ENCODE results near the gene RFX1. TPM values are rescaled to one million over a fixed set of nuclear protein-coding genes. Genes with fewer than 3 reads are reported as not detected.
A peak's percentile ranks its signal among the peaks of the same experiment; 100 is the strongest.
"Not testable (repeated sequence)": the region's sequence is repeated elsewhere in the genome, so short reads cannot be mapped to it uniquely, and the experiment has no call there.

The RFX1 gene
- total RNA-seq, 1 experiment from 2014 or later, result 0.87 TPM

DNA sequence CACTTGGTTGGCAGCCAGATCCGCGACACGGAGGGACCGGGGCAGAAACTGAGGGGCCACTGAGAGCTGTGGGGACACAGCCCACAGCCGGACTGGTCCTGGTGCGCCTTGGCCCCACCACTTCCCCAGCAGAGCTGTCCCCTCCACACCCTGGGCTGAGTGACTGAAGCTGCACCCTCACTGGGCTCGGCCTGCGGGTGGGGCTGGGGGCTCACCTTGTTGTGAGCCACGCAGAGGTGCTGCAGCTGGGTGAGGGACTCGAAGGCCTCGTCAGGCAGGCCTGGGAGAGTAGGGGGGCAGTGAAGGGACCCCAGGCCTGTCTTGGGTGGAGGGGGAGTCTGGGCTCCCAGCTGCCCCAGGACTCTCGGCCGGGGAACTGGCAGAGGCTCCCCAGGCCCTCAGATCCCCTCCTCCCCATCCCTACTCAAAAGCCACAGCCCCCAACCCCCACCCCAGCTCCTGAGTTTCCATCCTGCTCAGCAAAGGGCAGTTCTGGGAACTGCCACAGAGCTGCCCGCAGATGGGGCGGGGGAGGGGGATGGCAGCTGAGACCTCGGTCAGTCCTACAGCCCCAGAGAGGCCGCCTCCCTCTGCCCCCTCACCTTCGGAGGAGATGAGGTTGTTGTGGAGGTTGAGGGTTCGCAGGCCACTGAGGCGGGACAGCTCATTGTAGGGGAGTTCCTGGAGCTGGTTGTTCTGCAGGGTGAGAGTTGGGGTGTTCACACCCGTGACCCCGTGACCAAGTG is 70.2 kb downstream of the RFX1 start:
- in situ Hi-C loops (cut with HindIII; ENCODE audit: low pct_unique_long_range_greater_than_20kb, low sequenced_read_pairs), result no loop called here
- DNase-seq (ENCODE audit: low read depth, low spot score), result no peak

DNA sequence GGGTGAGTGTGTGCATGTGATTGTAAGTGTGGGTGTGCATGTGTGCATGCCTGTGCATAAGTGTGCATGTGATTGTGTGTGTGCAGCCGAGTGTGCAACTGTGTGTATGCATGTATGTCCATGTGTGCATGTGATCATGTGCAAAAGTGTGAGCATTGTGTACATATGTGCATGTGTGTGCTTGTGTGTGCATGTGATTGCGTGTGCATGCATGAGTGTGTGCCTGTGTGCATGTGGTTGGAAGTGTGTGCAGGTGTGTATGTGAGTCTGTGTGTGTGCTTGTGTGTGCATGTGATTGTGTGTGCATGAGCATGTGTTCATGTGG is 71.4 kb downstream of the RFX1 start:
- in situ Hi-C loops (cut with HindIII; ENCODE audit: low pct_unique_long_range_greater_than_20kb, low sequenced_read_pairs), result no loop called here

DNA sequence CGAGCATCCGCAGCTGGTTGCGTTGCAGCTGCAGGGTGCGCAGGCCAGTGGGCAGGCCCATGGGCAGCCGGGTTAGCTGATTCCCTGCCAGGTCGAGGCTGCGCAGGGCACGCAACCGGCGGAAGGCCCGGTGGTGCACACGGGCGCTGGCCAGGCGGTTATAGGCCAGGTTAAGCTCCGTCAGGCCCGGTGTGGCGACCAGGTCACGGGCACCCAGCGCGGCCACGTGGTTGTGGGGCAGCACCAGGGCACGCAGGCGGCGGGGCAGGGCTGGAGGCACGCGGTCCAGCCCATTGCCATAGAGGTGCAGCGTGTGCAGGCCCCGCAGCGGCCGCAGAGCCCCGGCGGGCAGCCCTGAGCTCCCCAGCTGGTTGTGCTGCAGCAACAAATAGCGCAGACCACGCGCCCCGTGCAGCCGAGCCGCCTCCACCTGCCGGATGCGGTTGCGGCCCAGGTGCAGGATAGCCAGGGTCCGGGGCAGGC is 73.2 kb downstream of the RFX1 start:
- no peak for DNase-seq (ENCODE audit: low read depth, low spot score)
- in situ Hi-C loops (cut with HindIII; ENCODE audit: low pct_unique_long_range_greater_than_20kb, low sequenced_read_pairs), result no loop called here

More for the DNA sequence above, 71.4 kb downstream of the RFX1 start:
- DNase-seq (ENCODE audit: low read depth, low spot score), result no peak

DNA sequence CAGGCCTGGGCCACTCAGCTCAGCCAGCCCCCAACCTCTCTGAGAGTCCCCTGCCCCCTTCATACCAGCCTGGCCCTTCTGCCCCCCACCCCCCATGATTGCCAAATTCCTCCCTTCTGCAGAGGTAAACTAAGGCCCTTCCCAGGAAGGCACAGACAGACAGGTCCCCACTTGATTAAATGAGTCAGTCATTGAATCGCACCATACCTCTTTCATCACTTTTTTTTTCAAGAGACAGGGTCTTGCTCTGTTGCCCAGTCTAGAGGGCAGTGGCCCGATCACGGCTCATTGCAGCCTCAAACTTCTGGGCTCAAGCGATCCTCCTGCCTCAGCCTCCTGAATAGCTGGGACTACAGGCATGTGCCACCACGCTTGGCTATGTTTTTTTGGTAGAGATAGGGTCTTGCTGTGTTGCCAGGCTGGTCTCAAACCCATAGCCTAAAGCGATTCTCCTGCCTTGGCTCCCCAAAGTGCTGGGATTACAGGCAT is 73.9 kb downstream of the RFX1 start:
- DNase-seq (ENCODE audit: low read depth, low spot score), result no peak
- in situ Hi-C loops (cut with HindIII; ENCODE audit: low pct_unique_long_range_greater_than_20kb, low sequenced_read_pairs), result no loop called here

DNA sequence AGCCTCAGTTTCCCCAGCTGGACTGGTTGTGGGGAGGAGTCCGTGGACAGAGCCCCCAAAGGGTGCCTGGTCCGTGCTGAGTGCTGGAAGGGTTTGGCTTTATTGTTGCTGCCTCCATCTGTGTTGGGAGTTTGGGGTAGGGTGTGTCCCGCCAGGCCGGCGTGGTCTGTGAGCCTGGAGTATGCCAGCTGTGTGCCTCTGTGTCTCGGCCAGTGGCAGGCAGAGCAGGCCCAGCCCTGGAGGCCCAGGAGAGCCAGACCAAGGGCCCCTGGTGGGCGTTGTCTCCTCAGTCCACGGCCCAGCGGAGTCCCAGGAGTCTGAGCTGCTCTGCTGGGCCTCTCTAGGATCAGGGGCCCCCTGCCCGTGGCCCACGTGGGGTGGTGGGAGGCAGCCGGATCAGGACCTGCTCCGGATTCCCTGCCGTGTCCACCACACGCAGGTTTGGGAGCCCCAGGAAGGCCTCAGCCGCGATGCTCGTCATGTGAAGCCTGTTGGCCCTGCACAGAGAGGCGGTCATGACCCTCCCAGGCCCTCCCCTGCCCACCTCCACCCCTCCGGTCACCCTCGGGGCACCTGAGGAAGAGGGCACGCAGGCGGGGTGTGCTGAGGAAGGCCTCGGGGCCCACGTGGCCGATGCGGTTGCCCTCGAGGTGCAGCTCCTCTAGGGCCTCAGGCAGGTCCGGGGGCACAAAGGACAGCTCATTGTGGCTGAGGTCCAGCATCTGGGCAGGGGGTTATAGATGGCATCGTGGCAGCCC is 74.5 kb downstream of the RFX1 start:
- in situ Hi-C loops (cut with HindIII; ENCODE audit: low pct_unique_long_range_greater_than_20kb, low sequenced_read_pairs), result no loop called here

DNA sequence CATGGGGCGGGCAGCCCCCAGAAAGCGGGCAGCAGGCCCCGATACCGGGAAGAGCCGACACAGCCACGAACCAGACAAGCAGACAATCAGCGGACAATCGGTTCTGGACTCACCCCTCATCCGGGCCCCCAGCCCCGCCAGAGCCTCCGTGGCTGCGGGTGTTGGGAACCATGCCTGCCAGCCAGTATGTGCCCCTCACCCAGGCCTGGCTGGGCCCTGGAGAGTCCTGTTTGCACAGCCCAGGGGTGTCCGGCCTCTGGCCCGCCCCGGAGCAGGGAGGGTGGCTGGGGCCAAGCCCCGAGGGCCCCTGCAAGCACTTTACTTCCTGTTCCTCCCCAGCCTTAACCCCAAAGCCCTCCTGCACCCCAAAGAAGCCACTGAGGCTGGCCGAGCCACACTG is 75.7 kb downstream of the RFX1 start:
- DNase-seq (ENCODE audit: low read depth, low spot score), result no peak
- in situ Hi-C loops (cut with HindIII; ENCODE audit: low pct_unique_long_range_greater_than_20kb, low sequenced_read_pairs), result no loop called here

More for the DNA sequence above, 74.5 kb downstream of the RFX1 start:
- no peak for DNase-seq (ENCODE audit: low read depth, low spot score)

DNA sequence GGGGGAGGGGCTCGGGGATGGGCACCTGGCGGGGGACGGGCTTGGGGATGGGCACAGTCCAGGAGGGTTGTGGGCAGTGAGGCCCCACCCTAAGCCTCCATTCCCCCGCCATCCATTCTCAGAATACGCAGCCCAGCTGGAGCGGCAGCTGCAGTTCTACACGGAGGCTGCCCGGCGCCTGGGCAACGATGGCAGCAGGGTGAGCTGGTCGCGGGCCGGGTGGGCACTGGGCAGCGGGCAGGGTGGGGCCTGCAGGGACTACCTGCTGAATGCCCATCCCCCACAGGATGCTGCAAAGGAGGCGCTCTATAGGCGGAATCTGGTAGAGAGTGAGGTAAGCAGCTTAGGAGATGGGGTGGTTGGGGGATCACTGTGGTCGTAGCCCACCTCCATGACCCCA is 76.2 kb downstream of the RFX1 start:
- no peak for DNase-seq (ENCODE audit: low read depth, low spot score)

DNA sequence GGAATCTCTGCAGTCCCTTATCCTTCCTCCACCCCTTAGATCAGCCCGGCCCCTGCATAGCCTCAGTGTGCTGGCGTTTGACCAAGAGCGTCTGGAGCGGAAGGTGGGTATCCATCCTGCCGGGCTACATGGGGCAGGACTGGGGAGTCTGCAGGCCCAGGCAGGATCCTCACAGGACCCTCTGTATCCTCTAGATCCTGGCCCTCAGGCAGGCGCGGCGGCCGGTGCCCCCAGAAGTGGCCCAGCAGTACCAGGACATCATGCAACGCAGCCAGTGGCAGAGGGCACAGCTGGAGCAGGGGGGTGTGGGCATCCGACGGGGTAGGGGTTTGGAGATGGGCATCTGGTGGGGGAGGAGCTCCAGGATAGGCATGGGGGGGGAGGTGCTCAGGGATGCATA is 76.8 kb downstream of the RFX1 start:
- in situ Hi-C loops (cut with HindIII; ENCODE audit: low pct_unique_long_range_greater_than_20kb, low sequenced_read_pairs), result no loop called here
- DNase-seq (ENCODE audit: low read depth, low spot score), result no peak

More for the DNA sequence above, 76.2 kb downstream of the RFX1 start:
- in situ Hi-C loops (cut with HindIII; ENCODE audit: low pct_unique_long_range_greater_than_20kb, low sequenced_read_pairs), result no loop called here

DNA sequence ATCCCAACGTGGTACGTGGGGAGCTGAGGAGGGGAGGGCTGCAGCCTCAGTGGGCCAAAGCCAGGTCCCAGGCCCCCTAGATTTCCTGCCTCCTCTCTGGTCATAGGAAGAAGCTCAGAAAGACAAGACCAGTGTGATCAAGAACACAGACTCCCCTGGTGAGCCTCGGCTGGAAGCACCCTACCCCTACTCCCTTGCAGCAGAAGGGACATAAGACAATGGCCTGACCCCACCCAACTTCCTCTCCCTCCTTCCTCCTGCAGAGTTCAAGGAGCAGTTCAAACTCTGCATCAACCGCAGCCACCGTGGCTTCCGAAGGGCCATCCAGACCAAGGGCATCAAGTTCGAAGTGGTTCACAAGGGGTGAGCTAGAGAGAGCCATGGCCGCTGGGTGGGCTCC is 79.4 kb downstream of the RFX1 start:
- DNase-seq (ENCODE audit: low read depth, low spot score), result no peak
- in situ Hi-C loops (cut with HindIII; ENCODE audit: low pct_unique_long_range_greater_than_20kb, low sequenced_read_pairs), result no loop called here

DNA sequence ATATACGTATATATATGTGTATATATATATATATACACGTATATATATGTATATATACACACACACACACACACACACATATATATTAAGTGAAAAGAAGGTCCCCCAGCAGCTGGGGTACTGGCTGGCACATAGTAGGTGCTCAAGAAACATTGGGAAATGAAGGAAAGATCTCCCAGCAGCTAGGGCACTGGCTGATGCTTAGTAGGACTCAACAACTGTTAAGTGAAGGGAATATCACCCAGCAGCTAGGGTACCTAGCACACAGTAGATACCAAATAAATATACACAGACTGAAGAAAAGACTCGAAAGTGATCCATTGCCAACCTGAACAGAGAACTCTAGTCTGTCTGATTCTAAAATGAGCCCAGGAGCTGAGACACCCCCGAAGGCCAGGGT is 80.1 kb downstream of the RFX1 start:
- in situ Hi-C loops (cut with HindIII; ENCODE audit: low pct_unique_long_range_greater_than_20kb, low sequenced_read_pairs), result no loop called here
- no peak for DNase-seq (ENCODE audit: low read depth, low spot score)

DNA sequence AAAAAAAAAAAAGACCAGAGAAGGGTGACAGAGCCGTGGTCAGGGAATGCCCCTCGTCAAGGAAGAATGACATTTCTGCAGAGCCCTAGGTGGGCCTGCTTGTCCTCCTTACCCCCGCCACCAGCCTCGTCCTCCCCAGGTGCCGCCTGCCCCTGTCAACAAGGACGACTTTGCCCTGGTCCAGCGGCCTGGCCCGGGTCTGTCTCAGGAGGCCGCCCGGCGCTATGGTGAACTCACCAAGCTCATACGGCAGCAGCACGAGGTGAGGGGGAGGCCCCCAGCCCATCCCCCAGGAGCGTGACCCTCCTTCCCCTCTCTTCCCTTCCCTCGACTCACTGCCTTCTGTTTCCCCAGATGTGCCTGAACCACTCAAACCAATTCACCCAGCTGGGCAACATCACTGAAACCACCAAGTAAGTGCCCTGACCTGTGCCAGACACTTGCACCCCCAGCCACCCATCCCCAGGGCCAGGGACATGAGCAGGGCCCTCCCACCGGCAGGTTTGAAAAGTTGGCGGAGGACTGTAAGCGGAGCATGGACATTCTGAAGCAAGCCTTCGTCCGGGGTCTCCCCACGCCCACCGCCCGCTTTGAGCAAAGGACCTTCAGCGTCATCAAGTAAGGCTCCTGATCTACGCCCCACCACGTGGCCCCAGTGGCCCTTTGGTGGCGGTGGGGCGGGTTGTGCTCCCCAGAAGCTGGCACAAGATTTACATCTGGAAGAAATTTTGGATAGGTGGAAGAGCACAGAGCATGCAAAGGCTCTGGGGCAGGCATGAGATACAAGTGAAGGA is 82.7 kb downstream of the RFX1 start:
- in situ Hi-C loops (cut with HindIII; ENCODE audit: low pct_unique_long_range_greater_than_20kb, low sequenced_read_pairs), result no loop called here
- DNase-seq (ENCODE audit: low read depth, low spot score), result no peak

DNA sequence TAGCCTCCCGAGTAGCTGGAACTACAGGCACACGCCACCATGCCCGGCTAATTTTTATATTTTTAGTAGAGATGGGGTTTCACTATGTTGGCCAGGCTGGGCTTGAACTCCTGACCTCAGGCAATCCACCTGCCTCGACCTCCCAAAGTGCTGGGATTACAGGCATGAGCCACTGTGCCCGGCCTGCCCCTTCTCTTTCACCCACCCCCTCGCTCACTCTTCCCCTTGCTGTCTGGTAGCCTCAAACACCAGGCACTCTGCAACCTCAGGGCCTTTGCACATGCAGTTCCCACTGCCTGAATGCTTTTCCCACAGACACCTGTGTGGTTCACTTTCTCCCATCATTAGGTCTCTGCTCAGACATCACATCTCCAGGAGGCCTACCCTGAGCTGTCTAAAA is 84.0 kb downstream of the RFX1 start:
- DNase-seq (ENCODE audit: low read depth, low spot score); in situ Hi-C loops (cut with HindIII; ENCODE audit: low pct_unique_long_range_greater_than_20kb, low sequenced_read_pairs): not testable (repeated sequence)

DNA sequence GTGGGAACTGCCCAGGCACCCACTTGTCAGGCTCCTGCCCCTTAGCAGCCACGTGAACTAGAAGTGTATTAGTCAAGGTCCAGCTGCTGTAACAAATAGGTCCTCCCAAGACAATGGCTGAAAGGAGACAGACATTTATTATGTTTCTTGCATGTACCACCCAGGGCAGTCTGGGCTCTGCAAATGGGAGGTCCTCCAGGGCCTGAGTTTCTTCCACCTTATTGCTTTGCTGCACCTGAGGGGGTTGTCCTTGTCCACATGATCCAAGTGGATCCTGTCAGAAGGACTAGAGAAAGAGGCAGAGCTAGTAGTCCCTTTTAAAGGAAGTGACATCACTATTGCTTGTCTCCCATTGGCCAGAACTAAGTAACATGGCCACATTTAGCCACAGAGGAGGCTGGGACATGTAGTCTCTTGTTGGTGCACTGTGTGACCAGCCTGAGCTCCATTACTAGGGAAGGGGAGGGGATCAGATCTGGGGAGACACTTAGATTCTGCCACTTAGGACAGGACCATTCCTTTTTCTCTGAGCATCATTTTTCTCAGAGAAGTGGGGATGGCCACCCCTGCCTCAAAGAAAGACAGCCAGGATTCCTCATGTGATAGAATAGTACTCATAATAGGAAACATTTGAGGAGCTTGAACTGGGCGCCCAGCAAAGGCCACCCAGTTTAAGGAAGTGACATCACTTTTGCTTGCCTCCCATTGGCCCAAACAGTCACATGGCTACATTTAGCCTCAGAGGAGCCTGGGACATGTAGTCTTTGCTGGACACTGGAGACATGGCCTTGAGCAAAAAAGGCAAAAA is 85.0 kb downstream of the RFX1 start:
- peak; percentile 84 for DNase-seq (ENCODE audit: low read depth, low spot score)
- in situ Hi-C loops (cut with HindIII; ENCODE audit: low pct_unique_long_range_greater_than_20kb, low sequenced_read_pairs), result no loop called here

DNA sequence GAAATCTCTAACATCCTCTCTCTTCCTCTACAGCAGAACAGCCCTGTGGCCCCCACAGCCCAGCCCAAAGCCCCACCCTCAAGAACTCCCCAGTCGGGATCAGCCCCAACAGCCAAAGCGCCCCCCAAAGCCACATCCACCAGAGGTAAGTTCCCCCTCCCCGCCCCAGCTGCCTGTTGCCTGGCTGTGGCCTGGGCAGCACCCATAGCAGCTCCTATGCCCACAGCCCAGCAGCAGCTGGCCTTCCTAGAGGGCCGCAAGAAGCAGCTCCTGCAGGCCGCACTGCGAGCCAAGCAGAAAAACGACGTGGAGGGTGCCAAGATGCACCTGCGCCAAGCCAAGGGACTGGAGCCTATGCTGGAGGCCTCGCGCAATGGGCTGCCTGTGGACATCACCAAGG is 85.6 kb downstream of the RFX1 start:
- in situ Hi-C loops (cut with HindIII; ENCODE audit: low pct_unique_long_range_greater_than_20kb, low sequenced_read_pairs), result no loop called here
- no peak for DNase-seq (ENCODE audit: low read depth, low spot score)

DNA sequence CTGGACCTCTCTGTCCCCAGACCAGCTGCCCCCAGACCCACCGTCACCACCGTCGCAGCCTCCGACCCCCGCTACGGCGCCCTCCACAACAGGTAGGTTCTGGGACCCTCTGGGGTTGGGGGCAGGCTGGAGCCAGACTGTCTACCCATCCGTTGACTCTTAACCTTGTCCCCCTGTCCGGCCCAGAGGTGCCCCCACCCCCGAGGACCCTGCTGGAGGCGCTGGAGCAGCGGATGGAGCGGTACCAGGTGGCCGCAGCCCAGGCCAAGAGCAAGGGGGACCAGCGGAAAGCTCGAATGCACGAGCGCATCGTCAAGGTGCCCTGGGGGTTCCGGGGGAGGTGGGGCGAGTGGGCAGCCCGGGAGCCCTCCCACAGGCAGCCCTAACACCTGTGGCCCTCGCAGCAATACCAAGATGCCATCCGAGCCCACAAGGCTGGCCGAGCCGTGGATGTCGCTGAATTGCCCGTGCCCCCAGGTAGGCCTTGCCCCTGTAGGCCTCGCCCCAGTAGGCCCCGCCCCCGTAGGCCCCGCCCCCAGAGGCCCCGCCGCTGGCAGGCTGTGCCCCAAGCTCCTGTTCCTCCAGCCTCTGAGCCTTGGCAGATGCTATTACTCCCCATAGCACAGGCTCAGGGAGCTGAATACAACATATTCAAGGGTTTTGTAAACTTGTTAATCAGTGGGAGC is 87.3 kb downstream of the RFX1 start:
- DNase-seq (ENCODE audit: low read depth, low spot score), result no peak
- in situ Hi-C loops (cut with HindIII; ENCODE audit: low pct_unique_long_range_greater_than_20kb, low sequenced_read_pairs), result no loop called here

DNA sequence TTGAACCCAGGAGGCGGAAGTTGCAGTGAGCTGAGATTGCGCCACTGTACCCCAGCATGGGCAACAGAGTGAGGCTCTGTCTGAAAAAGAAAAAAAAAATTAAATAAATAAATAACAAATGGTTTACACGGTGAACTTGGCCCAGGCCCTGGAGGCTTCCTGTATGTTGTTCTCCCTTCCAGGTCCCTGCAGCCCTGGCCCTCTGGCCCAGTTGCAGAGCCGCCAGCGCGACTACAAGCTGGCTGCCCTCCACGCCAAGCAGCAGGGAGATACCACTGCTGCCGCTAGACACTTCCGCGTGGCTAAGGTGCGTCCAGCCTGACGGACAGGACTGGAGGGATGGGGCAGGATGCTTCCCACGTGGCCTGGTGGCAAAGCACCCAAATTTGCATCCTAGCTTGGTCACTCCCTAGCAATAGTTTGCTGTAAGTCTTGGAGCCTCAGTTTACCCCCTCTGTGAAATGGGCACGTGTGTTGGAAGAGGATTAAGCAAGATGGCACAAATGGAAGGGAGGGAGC is 88.2 kb downstream of the RFX1 start:
- in situ Hi-C loops (cut with HindIII; ENCODE audit: low pct_unique_long_range_greater_than_20kb, low sequenced_read_pairs), result no loop called here
- no peak for DNase-seq (ENCODE audit: low read depth, low spot score)

DNA sequence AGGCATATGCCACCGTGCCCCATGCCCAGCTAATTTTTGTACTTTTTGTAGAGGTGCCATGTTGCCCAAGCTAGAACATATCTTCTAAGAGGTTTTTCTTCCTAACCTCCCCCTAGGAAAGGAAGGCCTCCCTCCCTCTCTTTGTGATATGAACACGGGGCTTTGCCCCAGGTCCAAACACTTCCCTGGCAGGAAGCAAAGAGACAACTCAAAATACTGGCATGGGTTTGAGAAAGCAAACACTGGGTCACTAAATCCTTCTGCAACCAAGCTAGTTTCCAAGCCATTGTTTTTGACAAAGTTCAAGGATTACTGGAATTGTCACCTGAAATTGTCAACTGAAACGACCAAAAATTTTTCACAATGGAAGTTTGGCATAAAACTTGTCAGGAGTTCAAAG is 91.3 kb downstream of the RFX1 start:
- in situ Hi-C loops (cut with HindIII; ENCODE audit: low pct_unique_long_range_greater_than_20kb, low sequenced_read_pairs), result no loop called here
- DNase-seq (ENCODE audit: low read depth, low spot score), result no peak

Data from SK-MEL-5 (cell line).